RWPE2 (cell line): Measurements from ENCODE around the gene PTGFR.

Experiments
- ATAC-seq: fragments of 200-7000 bp; cut with Tn5 transposase; 3 replicates; pipeline ENCODE4 v1.9.1; 2021; ENCODE audit warnings: low read depth
- DNase-seq: peaks from one replicate; pipeline ENCODE4 v3.0.0-alpha.2; 2020; ENCODE audit warnings: low spot score
- H3K27ac ChIP-seq: fragments of 450-650 bp; 2 replicates; pipeline ENCODE4 v1.5.1; 2017; ENCODE audit warnings: mild to moderate bottlenecking; ENCODE audit not compliant: poor library complexity, severe bottlenecking
- H3K27me3 ChIP-seq: fragments of 250-450 bp; sonication (Bioruptor Pico); 2 replicates; pipeline ENCODE4 v1.5.1; 2021; ENCODE audit warnings: mild to moderate bottlenecking, moderate library complexity; ENCODE audit not compliant: insufficient read depth, poor library complexity, severe bottlenecking
- H3K36me3 ChIP-seq: fragments of 250-450 bp; sonication (Bioruptor Pico); 2 replicates; pipeline ENCODE4 v1.5.1; 2020; ENCODE audit warnings: low read depth, mild to moderate bottlenecking, moderate library complexity
- H3K4me1 ChIP-seq: fragments of 250-450 bp; sonication (Bioruptor Pico); 2 replicates; pipeline ENCODE4 v1.5.1; 2021; ENCODE audit warnings: mild to moderate bottlenecking, moderate library complexity; ENCODE audit not compliant: insufficient read depth, poor library complexity, severe bottlenecking
- H3K4me3 ChIP-seq: fragments of 250-450 bp; sonication (Bioruptor Pico); 2 replicates; pipeline ENCODE4 v1.5.1; 2021; ENCODE audit warnings: mild to moderate bottlenecking, moderate library complexity; ENCODE audit not compliant: severe bottlenecking
- H3K9me3 ChIP-seq: fragments of 250-450 bp; sonication (Bioruptor Pico); 2 replicates; pipeline ENCODE4 v1.5.1; 2021; ENCODE audit warnings: mild to moderate bottlenecking, moderate library complexity; ENCODE audit not compliant: severe bottlenecking
- CTCF ChIP-seq: fragments of 450-650 bp; IDR thresholded peaks from one replicate; pipeline ENCODE4 v1.5.1; 2017; ENCODE audit warnings: mild to moderate bottlenecking, moderate library complexity; ENCODE audit not compliant: poor library complexity, severe bottlenecking

Gene PTGFR

GRCh38 chr1:78565393-78565792, 74.6 kb downstream of the PTGFR start:
- ATAC-seq = no peak
- Histone ChIP-seq H3K4me3 (no peak overlapping the region), H3K9me3 (no peaks in the 10 kb centered on the region), H3K36me3 (no peaks in the 10 kb centered on the region), H3K4me1 (no peaks in the 10 kb centered on the region), H3K27ac (no peak overlapping the region), H3K27me3 (no peaks in the 10 kb centered on the region)
- TF ChIP-seq CTCF = no peak
- no peak for DNase-seq

- Histone ChIP-seq H3K36me3 (no peaks in the 10 kb centered on the region), H3K27me3 (no peaks in the 10 kb centered on the region), H3K27ac (no peak overlapping the region), H3K9me3 (no peaks in the 10 kb centered on the region), H3K4me1 (no peaks in the 10 kb centered on the region), H3K4me3 (no peak overlapping the region)
- TF ChIP-seq CTCF = peak; percentile 15
- ATAC-seq (no peak), DNase-seq (no peak)
Measured at GRCh38 chr1:78570539-78570938, 79.8 kb downstream of the PTGFR start.

- Histone ChIP-seq H3K27me3 (no peaks in the 10 kb centered on the region), H3K36me3 (no peaks in the 10 kb centered on the region), H3K4me3 (no peak overlapping the region), H3K9me3 (no peaks in the 10 kb centered on the region), H3K27ac (no peak overlapping the region), H3K4me1 (no peaks in the 10 kb centered on the region)
- DNase-seq (no peak), ATAC-seq (no peak)
- TF ChIP-seq CTCF = no peak
Measured at GRCh38 chr1:78577257-78578100, 86.7 kb downstream of the PTGFR start.

- Histone ChIP-seq H3K36me3 (no peaks in the 10 kb centered on the region), H3K27ac (peak overlapping the region; percentile 19), H3K27me3 (no peaks in the 10 kb centered on the region), H3K4me1 (peaks cover 7% of the 10 kb centered on the region), H3K9me3 (no peaks in the 10 kb centered on the region), H3K4me3 (no peak overlapping the region)
- ATAC-seq (peak; percentile 49; the same call in 2 of the 3 replicates), DNase-seq (no peak)
- no peak for TF ChIP-seq CTCF
Measured at GRCh38 chr1:78586572-78586971, 95.8 kb downstream of the PTGFR start.

GRCh38 chr1:78587211-78587610, 96.4 kb downstream of the PTGFR start:
- DNase-seq (no peak), ATAC-seq (peak; percentile 55; the same call in 1 of the 3 replicates)
- Histone ChIP-seq H3K36me3 (no peaks in the 10 kb centered on the region), H3K27ac (peak overlapping the region; percentile 19), H3K4me1 (peaks cover 7% of the 10 kb centered on the region), H3K27me3 (no peaks in the 10 kb centered on the region), H3K9me3 (no peaks in the 10 kb centered on the region), H3K4me3 (no peak overlapping the region)
- no peak for TF ChIP-seq CTCF
